CD4-positive, alpha-beta T cell treated with Interleukin-15 for 1 hour (primary cell): ENCODE measurements around the gene KCND2.

Source experiments
- DNase-seq: peaks from one replicate; pipeline ENCODE4 v3.0.0-alpha.2; 2020

KCND2 gene

DNA sequence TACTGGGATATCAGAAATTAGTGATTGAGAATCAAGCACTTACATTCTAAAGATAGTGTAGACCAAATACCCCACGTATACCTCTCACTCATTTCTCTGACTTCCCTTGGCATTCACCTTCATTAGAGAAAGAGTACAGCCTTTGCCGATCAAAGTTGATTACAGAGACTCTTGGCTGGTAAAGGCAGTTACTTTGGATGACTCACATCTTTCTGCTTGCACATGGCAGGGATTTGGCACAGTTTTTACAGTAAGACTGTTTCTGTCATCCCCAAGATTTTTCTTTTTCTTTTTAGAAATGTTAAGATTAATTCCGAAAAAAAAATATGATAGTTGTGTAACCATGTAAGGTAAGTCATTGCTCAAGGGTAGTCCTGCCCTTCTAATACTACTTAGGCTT is 442.0 kb downstream of the KCND2 start:
- no peak for DNase-seq

DNA sequence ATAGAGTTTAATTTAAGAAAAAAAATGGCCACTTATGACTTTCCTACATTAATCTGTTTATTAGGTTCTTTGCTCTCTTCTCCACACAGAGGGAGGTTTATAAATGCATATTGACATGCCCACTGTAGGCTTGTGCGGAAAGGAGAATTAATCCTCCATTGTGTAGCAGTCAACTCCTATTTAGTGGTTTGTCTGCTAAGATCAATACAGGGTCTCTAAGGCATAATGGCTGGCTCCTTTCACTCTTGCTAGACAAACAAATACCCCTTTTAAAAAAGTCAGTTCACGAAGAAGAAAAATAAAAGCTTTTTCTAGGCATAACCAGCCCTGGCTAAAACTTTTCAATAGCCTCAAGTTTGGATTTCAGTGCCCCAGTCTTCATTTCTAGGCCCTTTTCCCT is 443.3 kb downstream of the KCND2 start:
- no peak for DNase-seq

DNA sequence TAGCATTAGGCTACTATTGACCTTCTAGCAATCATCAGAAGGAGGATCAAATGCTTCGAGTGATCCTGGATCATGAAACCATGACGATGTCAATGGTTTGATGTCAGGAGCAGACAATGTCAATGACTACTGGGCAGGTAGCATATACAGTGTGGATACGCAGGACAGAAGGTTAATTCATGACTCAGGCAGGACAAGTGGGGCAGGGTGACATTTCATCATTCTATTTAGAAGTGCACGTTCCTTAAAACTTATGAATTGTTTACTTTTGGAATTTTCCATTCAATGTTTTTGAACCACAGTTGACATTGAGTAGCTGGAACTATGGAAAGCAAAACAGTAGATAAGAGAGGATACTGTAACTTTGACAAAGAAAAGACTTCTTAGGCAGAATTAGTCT is 444.2 kb downstream of the KCND2 start:
- DNase-seq, result no peak

DNA sequence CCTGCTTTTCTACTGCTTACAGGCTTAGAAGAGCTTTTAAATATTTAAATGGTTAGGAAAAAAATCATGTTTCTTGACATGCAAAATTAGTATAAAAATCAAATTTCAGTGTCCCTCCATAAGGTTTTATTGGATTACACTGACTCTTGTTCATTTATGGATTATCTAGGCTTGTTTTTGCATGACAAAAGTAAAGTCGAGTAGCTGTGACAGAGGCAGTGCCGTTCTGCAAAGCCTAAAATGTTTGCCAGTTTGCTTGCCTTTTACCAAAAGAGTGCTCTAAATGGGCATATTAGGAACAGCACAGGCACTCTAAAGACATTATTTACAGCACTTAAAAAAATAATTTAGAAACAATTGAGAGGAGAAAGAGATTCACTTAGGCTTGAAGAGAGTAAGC is 445.4 kb downstream of the KCND2 start:
- DNase-seq, result no peak

DNA sequence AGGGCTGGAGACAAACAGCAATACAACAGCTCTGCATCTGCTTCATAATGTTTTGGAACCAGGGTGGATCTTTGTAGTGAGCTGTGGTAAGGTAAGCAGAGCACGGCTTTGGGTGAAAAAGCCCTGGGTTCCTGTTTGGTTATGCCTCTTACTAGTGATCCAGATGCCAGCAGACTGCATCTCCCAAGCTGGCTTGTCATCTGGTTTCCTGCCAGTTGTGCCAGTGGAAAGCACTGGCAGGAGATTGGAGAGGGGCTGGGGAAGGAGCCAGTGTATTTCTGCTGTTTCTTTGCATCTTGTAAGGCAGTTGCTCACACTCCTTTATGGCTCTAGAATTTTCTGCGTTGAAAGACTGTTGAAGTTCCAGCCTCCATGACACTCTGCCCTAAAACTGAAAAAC is 447.3 kb downstream of the KCND2 start:
- no peak for DNase-seq

DNA sequence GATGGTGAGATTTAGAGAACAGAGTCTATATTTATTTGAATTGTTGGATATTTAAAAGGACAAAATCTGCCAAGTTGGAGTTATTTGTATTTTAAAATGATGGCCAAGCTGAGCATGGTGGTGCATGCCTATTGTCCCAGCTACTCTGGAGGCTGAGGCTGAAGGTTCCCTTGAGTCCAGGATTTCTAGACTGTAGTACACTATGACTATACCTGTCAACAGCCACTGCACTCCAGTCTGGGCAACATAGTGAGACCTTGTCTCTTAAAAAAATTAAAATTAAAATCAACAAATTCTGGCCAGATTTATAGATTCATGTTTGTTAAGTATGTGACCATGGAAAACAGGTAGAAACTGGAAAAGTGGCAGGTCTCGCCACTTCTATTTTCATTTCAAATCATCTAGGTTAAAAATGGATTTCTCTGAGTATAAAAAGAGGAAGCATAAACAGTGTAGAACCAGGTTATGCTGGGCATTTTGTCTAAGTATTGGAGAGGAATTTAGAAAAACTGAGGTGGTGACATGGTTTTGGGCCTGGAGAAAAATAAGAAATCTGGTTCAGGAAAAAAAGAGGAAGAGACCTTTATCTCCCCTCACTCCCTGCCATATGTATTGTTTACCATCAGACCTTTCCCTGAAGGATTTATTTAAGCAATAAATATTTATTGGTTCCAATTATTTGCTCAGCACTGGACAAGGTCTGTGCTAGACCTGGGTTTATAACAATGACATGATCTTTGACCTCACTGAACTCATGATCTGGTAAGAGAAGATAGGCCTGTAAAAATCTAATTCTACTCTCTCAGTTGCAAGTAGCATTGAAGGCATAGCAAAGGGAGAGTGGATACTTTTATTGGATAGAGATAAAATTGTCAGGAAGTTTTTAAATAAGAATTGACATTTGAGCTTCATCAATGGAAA is 450.8 kb downstream of the KCND2 start:
- no peak for DNase-seq

DNA sequence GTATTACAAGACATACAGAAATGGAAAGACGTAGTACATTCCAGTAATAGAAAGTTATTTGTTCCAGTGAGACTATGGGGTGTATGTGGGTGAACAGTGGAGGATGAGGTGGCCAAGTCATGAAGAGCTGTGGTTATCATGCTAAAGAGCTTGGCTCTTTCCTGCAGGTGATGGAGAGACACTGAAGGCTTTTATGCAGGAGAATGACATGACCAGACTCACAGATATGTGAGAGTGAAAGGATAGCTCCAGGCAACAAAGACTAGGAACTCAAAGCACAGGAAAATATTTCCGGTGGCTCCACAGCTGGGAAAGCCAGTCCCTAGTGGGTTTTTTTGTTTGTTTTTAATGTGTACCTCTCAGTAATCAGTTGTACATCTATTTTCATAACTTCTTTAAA is 451.5 kb downstream of the KCND2 start:
- no peak for DNase-seq

DNA sequence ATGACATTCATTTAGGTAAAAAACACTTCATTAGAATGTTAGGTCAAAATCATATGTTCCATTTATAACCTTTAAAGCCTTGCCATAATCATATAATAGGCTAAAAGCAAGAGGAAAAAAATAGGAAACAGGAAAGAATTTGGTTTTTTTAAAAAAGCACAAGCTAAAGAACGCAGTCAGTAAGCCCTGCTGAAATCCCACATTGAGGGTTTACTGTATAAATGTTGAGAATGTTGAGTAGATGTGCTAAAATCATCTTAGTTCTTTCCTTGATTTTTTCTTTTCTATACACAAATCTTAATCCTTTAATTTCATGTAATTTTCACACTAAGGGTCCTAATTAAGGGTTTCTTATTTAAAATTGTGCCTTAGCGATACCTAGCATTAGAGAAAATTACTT is 452.0 kb downstream of the KCND2 start:
- DNase-seq, result no peak

DNA sequence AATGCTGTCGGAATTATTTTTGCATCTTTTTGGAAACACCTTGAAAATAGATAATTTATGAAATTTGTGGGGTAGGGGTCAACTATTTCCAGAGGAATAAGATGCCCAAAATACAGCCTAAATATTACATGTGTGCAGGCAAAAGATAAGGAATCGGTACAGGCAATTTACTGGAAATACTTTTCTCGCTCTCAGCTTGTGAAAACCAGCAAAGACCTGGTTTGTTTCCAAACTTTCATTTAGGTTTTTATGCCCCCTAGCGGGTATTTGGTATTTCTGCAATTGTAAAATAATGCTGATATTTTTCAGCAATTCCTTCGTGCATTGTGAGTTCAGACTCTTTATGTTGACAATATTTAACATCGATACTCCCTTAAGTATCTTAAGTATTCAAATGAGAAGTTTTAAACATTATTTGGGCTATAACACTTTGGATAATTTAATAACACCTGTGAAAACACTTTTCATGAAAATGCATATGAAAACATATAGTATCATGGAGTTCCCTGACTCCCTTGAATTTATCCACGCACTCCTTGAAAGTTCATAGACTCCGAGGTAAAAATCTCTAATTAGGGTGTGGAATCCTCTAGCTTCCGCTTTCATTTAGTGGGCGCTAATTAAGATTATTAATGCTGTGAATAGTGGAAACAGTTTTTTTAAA is 452.5 kb downstream of the KCND2 start:
- DNase-seq, result no peak

DNA sequence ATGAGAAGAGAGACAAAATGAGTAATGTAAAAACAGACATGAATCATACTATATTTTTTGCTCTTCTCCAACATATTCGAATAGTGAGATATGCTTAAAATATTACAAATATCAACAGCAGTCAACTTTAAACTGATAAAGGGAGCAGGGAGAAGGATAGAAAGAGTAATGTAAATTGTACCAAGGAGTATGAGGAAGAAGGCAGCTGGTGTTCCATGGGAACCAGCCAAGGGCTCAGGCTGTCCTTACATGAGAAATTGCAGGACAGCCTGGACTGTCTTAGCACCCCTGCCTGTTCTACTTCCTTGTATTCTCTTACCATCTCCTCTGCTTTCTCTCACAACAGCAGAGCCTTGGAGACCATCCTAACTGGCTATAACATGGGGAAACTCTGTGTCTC is 456.3 kb downstream of the KCND2 start:
- DNase-seq, result no peak

DNA sequence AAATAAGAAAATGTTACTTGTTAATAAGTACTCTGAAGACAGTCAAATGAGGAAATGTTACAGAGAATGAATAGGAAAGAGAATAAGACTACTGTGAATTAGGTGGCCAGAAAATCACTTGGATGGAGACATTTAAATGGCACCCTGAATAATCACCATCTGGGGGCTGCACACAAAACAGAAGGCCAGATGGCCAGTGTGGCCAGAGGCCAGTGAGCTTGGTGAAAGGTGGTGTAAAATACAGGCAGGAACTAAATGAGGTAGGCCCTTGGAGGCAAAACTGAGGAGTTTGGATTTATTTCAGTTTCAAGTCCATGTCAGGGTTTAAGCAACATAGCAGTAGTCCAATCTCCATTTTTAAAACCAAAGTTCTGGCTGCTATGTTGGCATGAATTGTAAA is 458.3 kb downstream of the KCND2 start:
- DNase-seq, result no peak

DNA sequence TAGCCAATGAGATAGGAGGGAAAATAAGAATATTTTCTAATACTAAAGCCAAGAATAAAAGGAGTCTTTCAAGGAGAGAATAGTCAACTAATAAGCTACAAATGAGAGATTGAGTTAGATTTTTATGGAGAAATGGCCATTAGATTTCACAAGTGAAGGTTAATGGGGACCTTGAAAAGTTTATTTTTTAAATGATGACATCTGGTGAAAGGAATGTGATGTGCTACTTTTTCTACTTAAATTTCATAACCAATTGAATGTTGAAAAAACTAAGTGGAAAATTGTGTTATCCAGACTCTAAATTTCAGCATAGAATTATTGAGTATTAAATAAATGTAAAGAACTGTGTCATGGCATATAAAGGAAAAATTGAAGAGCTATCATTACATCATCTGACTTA is 459.3 kb downstream of the KCND2 start:
- DNase-seq, result no peak

DNA sequence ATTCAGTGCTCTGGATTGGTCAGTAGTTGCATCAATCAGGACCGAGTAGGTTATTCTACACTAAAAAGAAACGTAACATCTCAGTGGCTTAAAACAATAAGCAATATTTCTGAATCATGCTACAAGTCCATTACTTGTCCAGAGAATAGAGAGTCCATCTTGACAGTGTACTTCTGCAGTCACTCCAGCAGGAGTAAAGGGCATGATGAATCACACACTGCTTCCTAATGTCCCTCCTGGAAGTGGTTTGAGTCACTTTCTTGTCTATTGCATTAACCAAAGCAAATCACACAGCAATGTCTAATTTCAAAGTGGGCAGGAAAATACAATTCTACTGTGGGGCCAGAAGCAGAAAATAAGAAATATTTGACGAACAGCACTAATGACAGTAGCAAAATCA is 460.2 kb downstream of the KCND2 start:
- DNase-seq, result no peak

DNA sequence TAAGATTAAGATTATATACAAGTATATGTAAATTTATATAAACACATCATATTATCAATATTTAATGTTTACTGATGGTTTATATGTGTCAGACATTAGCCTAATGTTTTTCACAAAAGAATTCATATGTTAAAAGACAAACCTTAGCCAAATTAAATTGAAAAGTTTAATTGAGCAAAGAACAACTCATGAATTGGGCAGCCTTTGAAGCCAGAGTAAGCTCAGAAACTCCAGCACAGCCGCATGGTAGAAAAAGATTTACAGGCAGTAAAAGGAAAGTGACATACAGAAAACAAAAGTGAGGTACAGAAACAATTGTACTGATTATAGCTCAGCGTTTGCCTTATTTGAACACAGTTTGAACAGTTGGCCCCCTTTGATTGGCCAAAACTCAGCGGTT is 460.9 kb downstream of the KCND2 start:
- DNase-seq, result no peak

DNA sequence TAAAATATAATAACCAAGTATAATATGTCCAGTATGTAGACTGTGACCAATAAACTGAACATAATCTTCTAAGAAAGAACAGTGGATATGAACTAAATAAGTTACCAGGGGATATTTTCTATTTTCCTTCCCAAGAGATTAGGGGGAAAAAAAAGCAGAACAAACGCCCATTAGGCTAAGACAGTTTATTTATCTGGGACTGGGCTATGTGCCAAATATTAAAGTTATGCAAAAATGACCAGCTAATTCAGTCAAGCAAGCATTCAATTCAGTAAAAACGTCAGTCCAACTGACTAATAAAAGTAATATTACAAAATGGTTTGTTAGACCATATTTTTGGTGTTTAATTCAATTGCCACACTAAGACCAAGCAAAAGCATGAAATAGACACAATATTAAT is 462.8 kb downstream of the KCND2 start:
- no peak for DNase-seq

DNA sequence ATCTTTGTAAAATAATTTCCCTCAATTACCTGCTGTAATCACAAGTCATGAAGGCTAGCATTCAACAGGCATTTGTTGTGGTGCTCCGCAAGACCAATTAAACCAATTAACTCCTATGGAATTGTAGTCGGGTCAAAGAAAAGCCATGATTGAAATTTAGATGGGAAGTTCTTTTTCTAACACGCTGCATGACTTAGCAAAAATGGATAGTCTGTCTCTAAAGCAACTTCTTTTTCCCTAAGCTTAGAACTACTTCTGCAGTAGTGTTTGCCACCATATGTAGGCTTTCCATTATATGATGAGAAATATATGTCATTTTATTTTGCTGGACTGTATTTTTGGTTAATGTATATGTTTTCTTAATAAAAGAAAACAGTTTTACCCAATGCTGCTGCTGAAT is 465.8 kb downstream of the KCND2 start:
- no peak for DNase-seq

DNA sequence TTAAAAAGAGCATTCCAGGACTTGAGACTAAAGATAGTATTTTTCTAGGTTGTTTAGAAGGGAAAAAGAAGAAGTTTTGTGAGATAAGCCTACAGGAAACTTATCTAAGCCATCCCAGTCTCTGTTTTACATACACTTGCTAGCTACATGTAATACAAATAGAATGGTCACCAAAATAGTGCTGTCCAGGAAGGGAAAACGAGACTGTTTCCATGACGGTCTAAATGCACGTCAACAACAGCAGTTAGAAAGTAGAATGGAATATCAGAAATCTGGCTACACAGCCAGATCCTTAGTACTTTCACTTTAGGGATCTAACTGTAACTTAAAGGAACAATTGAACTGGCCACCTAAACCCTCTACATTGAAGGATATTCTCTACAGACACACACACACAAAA is 467.4 kb downstream of the KCND2 start:
- no peak for DNase-seq

DNA sequence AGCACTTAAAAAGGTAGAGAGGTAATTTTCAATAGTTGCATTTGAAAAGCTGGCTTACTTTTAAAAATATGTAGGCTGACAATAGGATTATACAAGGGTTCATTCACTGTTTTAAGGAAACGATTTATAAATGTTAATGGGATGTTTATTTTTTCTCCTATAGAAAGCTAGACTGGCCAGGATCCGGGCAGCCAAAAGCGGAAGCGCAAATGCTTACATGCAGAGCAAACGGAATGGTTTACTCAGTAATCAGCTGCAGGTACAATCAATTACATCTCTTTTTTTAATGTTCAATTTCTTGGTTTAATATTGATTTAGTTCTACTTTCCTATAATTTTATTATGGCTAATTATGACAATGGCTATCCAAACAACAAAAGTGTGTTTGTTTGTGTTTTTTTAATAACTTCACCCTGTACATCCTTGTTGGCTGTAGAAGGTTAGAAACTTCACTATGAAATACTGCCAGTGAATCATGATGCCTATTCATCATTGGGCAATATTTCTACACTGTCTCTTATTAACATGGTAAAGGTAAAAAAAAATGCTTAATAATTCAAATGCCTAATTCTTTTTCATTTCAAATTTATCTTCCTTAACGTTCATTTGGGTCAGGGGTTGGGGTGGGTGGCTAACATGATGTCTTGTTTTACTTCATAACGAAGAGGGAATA is 468.5 kb downstream of the KCND2 start:
- no peak for DNase-seq

DNA sequence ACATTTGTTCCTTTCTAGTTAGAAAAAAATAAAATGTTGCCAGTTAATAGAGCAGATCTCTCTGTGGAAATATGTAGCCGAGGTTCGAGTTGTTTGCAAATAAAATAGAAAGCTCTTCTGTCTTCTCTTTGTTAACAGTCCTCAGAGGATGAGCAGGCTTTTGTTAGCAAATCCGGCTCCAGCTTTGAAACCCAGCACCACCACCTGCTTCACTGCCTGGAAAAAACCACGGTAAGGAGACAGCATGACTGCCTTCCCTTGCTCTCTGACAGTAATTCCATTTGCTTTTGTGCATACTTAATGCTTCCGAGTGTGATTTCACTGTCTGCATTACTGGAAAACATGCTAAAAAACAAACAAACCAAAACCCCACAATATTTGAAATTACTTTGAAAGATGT is 469.4 kb downstream of the KCND2 start:
- DNase-seq, result no peak

DNA sequence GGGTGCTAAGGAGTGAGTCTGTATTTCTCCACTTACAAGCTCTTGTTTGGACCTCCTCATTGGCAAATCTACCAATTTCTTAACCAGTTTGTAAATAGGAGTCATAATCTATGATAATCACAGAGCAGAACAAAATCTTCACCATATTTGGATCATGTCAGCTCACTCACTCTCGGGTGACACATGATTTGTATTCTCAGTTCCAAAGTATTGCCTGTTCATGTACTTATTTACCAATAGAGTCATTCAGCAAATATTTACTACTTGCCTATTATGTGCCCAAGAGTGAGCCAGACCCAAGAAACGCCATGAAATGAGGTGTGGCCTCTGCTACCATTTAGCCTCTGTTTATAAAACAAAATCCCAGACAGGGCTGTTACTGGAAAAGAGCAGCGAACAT is 470.2 kb downstream of the KCND2 start:
- DNase-seq, result no peak

DNA sequence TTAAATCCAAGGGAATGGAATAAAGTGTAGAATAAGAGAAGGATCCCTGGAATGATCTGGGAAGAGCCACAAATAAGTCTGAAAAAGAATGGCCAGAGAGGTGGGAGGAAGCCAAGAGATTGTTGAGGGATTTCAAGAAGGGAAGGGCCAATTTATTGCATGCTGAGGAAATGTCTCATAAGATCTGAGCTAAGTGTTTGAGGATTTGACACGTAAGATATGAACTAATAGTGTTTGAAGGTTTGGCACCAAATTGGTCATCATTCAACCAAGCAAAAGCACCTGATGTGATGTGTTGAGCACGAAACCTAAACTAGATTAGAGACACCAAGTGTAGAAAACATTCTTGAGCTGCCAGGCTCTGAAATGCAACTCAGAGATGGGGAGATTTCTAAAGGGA is 487.1 kb downstream of the KCND2 start:
- DNase-seq, result no peak

DNA sequence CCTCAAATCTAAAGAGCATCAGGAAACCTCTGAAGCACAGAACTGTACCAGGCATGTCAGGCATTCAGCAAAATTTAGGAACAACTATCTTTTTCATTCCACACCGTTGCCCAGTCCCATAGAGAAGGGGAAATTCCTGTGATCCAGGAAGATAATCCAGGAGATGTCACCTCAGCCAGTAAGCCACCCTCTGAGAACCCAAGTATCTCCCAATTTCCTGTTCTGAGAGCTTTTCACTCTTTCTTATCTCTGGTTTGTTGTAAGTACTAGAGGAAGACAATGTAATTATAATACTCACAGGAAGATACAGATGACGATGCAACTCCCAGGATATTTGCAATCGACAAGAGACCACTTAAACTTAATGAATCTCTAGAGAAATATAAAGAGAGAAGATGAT is 487.9 kb downstream of the KCND2 start:
- DNase-seq, result no peak

DNA sequence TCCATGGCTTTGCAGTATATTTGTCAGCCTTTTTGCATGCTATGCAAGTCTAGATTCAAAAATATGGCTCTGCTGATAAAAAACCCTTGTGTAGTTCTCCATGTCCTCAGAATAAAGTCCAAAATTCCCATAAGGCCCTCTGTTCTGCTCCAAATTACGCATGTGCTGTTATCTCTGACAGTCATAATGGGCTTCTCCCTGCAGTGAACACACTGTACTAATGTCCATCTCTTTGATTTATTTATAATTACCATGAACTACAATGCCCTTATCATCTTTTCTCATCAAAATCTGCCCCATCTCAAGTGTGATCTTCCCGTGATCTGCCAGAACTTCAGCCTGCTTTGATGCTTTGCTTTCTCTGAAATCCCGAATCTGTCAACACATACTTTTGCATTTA is 497.2 kb downstream of the KCND2 start:
- no peak for DNase-seq

DNA sequence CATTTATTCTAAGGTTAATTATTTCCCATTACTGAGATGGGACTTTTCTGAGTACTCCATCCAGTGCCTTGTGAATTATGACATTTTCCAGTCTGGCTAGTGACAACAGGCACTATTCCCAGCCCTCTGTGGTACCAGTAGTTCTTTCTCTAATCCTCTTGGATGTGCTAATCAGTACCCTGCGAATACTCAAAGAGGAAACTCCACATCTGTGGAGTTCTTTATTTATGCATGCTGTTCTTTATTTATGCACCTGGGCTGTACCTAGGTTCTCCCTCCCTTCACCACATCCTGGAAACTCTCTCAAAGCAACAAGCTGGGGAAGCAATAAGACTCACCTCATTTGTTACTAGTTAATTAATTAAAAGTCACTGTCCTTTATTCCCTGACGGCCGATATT is 501.5 kb downstream of the KCND2 start:
- no peak for DNase-seq
